ENCODE data around the gene SHANK1. TPM values are rescaled to one million over a fixed set of nuclear protein-coding genes. Genes with fewer than 3 reads are reported as not detected.

The SHANK1 gene
- total and polyA plus RNA-seq, 2 donors (not counting 3 experiments of a cell fraction or from before 2014, with no cell fraction given): 0.66 to 1.9 TPM

DNA sequence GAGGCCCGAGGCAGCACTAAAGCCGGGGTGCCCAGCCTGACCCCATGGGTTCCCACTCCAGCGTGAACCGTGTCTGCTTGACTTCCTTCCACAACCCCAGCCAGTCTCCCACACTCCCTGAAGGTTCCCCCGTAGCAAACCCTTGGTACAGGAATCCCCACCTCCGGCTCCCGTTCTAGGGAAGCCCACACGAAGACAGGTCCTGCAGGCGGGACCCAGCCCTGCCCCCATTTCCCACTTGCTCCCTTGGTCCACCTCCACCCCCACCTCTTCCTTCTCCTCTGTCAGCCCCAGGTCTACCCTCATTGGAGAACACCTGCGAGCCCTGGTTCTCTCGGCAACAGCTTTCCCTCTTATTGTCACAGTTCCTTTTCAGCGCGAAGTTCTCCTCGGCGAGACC, 46.5 kb downstream of the SHANK1 start:
- H3K4me3 ChIP-seq (replicated peaks in 1 of 3; ENCODE audit: insufficient read depth in 1 of 3, low read depth in 1 of 3, low read length in 3 of 3): no peak overlapping the region
- no peaks in the 10 kb centered on the region for H3K9me1 ChIP-seq (replicated peaks; ENCODE audit: control insufficient read depth, extremely low read depth, insufficient read depth, low read length)
- no peaks in the 10 kb centered on the region for H4K20me1 ChIP-seq (replicated peaks; ENCODE audit: control insufficient read depth, extremely low read depth, insufficient read depth, low read length)
- H3K79me2 ChIP-seq (ENCODE audit: control insufficient read depth, insufficient read depth, low read length): no peaks in the 10 kb centered on the region
- H3K27me3 ChIP-seq (ENCODE audit: control insufficient read depth in 2 of 2, insufficient read depth in 2 of 2, low read length in 2 of 2): peaks cover 9 to 11% of the 10 kb centered on the region in 2 experiments
- H3K4me1 ChIP-seq (ENCODE audit: control insufficient read depth, extremely low read depth, insufficient read depth, low read length): no peaks in the 10 kb centered on the region
- H3K27ac ChIP-seq (ENCODE audit: insufficient read depth, low read depth, low read length): no peak overlapping the region
- dilution Hi-C loops (cut with MboI; ENCODE audit: extremely low pct_ligation_motif_present, low sequenced_read_pairs): no loop called here
- ChIA-PET POLR2A (no interaction called here), CTCF (no interaction called here)
- no peaks in the 10 kb centered on the region for H3K9me3 ChIP-seq (replicated peaks; ENCODE audit: control insufficient read depth, insufficient read depth, low read length)
- H3K9ac ChIP-seq (replicated peaks; ENCODE audit: extremely low read depth, insufficient read depth, low read length): no peak overlapping the region
- no peak for DNase-seq (ENCODE audit: low read depth, low spot score)
- H3K36me3 ChIP-seq (ENCODE audit: control insufficient read depth in 2 of 2, extremely low read depth in 1 of 2, insufficient read depth in 2 of 2, low read length in 2 of 2): no peaks in the 10 kb centered on the region
- intact Hi-C loops (cut with micrococcal nuclease): no loop called here
- FAIRE-seq: no peak
- H3K4me2 ChIP-seq (ENCODE audit: insufficient read depth, low read length): no peak overlapping the region
- H2AFZ ChIP-seq (ENCODE audit: low read depth, low read length): no peak overlapping the region
- no TSS peak for BruUV-seq (replicated peaks)
- TF ChIP-seq POLR2AphosphoS5 (IDR thresholded peaks at IDR 0.05; ENCODE audit: insufficient read depth, low read depth, low read length) (no peak), MYC (IDR thresholded peaks at IDR 0.05; ENCODE audit: low read depth, low read length) (no peak), FOS (IDR thresholded peaks at IDR 0.05; ENCODE audit: borderline replicate concordance, insufficient read depth, low read length) (no peak), GATA2 (IDR thresholded peaks at IDR 0.05; ENCODE audit: insufficient read depth, insufficient read length, low read depth, low read length) (no peak), JUN (IDR thresholded peaks at IDR 0.05; ENCODE audit: borderline replicate concordance, insufficient read depth, insufficient read length, low read depth) (no peak), POLR2A (IDR thresholded peaks at IDR 0.05; ENCODE audit: low read depth, low read length) (no peak), EZH2 (IDR thresholded peaks at IDR 0.05; ENCODE audit: borderline replicate concordance, low read depth, low read length, severe bottlenecking) (no peak)
- TF ChIP-seq, protein P1, sequence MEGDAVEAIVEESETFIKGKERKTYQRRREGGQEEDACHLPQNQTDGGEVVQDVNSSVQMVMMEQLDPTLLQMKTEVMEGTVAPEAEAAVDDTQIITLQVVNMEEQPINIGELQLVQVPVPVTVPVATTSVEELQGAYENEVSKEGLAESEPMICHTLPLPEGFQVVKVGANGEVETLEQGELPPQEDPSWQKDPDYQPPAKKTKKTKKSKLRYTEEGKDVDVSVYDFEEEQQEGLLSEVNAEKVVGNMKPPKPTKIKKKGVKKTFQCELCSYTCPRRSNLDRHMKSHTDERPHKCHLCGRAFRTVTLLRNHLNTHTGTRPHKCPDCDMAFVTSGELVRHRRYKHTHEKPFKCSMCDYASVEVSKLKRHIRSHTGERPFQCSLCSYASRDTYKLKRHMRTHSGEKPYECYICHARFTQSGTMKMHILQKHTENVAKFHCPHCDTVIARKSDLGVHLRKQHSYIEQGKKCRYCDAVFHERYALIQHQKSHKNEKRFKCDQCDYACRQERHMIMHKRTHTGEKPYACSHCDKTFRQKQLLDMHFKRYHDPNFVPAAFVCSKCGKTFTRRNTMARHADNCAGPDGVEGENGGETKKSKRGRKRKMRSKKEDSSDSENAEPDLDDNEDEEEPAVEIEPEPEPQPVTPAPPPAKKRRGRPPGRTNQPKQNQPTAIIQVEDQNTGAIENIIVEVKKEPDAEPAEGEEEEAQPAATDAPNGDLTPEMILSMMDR (IDR thresholded peaks at IDR 0.05; ENCODE audit: extremely low read depth in 1 of 2, insufficient read depth in 1 of 2, low read depth in 1 of 2, low read length in 2 of 2): no peak
- TF ChIP-seq, protein P2, sequence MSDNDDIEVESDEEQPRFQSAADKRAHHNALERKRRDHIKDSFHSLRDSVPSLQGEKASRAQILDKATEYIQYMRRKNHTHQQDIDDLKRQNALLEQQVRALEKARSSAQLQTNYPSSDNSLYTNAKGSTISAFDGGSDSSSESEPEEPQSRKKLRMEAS (IDR thresholded peaks at IDR 0.05; ENCODE audit: insufficient read depth, insufficient read length): no peak

All from endothelial cell of umbilical vein (primary cell).